ENCODE results near the gene PANK2.

The PANK2 gene

DNA sequence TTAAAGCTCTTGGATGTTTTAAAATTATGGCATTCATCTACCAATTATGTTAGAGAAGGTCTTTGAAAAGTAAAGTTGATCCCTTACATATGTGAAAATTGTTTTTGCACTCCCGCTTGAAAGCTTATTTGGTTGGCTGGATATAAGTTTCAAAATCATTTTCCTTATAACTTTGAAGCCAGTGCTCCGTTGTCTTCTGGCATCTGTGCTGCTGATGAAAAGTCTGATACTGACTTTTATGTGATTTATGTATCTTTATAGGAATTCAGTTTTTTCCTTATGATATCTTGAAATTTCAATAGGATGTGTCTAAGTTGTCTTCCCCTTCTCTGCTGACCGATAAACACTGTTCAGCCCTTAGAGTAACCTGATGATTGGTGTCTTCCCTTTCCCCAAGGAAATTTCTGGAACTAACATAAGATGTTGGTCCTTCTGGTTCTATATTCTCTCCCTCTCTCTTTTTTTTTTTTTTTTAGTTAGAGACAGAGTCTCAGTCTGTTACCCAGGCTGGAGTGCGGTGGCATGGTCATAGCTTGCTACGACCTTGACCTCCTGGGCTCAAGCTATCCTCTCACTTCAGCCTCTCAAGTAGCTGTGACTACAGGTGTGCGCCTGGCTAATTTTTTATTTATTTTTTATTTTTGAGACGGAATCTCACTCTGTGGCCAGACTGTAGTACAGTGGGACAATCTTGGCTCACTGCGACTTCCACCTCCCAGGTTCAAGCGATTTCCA is 12.7 kb downstream of the PANK2 start:
- no peak for DNase-seq

GRCh38 chr20:3902446-3902845 is 13.3 kb downstream of the PANK2 start:
- DNase-seq: no peak

GRCh38 chr20:3904224-3904623 is 15.0 kb downstream of the PANK2 start:
- no peak for DNase-seq

DNA sequence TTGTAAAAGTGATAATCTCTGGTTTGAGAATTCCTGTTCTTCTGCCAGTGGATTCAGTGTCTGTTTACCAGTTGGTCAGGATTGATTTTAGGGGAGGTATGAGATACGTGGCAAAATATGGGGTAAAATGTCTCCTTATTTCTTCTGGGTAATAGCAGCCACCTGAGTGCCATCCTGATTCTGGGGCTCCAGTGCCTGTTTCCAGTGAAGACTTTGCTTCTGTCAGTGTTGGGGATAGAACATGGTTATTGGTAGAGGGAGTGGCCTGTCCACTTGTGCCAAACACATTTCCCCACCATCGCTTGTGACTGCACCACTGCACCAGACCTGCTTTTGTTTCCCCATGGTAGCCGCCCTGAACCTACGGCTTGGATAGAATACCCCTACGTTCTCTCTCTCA is 15.7 kb downstream of the PANK2 start:
- DNase-seq: no peak

DNA sequence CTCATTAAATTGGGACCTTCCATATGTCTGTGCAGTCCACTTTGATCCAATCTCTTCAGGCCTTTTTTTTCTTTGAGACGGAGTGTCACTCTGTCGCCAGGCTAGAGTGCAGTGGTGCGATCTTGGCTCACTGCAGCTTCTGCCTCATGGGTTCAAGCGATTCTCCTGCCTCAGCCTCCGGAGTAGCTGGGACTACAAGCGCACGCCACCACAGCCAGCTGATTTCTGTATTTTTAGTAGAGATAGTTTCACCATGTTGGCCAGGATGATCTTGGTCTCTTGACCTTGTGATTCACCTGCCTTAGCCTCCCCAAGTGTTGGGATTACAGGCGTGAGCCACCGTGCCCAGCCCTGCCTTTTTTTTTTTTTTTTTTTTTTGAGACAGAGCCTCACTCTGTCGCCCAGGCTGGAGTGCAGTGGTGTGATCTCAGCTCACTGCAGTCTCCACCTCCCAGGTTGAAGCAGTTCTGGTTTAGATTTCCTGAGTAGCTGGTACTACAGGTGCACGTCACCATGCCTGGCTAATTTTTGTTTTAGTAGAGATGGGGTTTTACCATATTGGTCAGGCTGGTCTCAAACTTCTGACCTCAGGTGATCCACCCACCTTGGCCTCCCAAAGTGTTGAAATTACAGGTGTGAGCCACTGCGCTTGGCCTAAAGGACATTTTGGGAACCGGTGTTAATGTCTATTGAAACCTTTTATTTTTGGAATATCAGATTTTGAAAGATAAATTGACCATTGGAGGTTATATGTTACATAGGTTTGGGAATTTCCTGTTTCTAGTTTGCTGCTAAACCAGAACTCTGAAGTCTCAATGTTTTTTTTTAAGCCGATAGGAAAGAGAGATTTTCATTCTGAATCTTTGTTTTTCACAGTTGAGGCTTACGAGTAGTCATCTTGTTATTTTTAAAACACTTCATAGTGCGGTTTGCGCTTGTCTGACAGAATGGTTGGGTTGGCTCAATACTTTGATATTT is 17.8 kb downstream of the PANK2 start:
- DNase-seq: peak; percentile 42

GRCh38 chr20:3908667-3909066 is 19.5 kb downstream of the PANK2 start:
- DNase-seq: no peak

DNA sequence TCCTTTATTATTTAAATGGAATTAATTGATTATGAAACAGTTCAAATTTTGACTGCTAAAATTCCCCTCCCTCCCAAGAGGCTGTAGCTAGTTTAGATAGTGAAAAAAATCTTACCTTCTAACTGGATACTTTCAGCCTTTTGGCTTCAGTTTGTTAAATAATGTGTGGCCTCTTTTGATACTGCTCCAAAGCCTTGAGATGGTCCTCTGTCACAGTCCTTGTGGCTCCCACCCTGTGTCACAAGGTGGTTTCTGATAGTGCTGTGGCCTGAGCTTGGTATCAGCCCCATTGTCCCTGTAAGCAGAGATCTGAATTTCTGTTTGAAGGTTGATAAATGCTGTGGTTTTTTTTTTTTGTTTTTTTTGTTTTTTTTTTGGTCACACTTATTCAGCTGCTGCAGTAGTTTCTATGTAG is 20.8 kb downstream of the PANK2 start:
- no peak for DNase-seq

- DNase-seq: no peak
Observed at GRCh38 chr20:3910853-3911252, 21.7 kb downstream of the PANK2 start.

DNA sequence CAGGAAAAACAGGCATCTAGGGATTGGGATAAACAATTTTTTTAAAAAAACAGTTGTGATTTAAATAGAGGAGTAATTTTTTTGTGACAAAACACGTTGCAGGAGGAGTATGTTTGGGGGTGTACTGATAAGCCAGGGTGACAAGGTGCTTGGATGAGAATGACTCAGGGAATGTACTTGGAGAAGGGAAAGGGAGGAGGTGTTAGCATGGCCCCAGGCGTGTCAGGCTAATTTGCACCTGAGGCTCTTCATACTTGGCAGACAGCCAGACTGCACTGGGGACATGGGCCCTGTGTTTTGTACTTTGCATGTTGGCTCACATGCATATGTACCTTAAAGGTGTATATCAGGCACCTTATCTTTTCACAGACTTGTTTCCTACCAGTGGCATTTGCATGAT is 22.8 kb downstream of the PANK2 start:
- DNase-seq: no peak

DNA sequence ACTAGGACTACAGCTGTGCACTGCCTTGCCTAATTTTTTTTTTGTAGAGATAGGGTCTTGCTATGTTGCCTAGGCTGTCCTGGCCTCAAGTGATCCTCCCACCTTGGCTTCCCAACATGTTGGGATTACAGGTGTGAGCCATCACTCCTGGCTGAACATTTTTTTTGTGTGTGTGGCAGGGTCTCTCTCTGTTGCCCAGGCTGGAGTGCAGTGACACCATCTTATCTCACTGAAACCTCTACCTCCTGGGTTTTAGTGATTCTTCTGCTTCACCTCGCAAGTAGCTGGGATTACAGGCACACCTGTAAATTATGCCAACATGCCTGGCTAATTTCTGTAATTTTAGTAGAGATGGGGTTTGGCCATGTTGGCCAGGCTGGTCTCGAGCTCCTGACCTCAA is 25.3 kb downstream of the PANK2 start:
- no peak for DNase-seq

- DNase-seq: no peak
Observed at GRCh38 chr20:3915691-3916090, 26.5 kb downstream of the PANK2 start.

- DNase-seq: no peak
Observed at GRCh38 chr20:3916364-3916763, 27.2 kb downstream of the PANK2 start.

GRCh38 chr20:3919352-3919751 is 30.2 kb downstream of the PANK2 start:
- no peak for DNase-seq

- no peak for DNase-seq
Observed at GRCh38 chr20:3922223-3922982, 33.2 kb downstream of the PANK2 start.

DNA sequence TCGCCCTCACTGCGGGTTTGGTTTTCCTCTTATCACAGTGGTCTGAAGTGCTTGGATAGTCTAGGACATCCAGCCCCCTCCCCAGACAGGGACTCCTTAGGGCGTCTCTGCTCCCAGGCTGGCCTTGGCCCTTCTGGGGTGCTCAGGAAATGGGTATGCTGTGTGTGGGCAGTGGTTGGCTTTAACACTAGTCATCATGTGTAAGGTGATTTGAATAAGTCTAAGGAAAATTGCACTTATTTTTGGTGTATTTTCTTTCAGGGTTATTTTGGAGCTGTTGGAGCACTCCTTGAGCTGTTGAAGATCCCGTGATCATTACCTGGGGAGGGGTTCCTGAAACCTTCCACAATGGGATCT is 33.8 kb downstream of the PANK2 start:
- no peak for DNase-seq

- no peak for DNase-seq
Observed at GRCh38 chr20:3923818-3924217, 34.6 kb downstream of the PANK2 start.

DNA sequence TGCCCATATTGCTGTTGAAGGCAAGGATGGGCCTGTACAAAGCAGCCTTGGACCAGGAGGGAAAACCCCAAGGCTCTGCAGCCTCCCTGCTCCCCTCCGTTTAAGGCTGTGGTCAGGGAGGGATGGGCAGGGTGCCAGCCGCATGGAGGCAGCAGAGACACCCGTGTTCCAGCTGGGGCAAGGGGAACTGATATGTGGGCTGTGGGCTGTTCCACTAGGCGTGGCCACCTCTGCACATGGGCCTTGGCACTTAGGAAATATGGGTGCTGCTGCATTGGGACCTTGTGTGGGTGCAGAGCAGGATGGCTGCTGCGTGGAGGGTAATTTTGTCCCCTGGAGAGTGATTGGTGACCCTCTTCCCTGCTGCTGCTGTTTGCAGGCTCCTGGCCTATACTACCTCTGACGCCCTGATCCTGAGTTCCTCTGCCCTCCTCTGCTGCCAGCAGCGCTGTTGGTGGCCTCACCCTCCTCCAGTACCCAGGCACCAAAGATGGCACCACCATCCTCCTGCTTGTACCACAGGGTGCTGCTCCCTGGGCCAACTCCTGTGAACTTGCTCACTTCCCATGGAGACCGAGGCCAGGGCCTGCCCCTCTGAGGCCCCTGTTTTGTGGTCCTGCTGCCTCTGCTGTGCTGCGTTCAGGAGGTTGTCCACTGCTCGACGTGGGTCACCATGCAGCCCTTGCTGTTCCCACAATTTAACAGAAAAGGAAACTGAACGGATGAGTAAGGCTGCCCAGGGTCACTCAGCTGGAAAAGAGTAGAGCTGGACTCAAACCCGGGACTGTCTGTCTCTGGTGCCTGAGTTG is 35.3 kb downstream of the PANK2 start:
- no peak for DNase-seq

- DNase-seq: no peak
Observed at GRCh38 chr20:3925113-3925695, 36.0 kb downstream of the PANK2 start.

DNA sequence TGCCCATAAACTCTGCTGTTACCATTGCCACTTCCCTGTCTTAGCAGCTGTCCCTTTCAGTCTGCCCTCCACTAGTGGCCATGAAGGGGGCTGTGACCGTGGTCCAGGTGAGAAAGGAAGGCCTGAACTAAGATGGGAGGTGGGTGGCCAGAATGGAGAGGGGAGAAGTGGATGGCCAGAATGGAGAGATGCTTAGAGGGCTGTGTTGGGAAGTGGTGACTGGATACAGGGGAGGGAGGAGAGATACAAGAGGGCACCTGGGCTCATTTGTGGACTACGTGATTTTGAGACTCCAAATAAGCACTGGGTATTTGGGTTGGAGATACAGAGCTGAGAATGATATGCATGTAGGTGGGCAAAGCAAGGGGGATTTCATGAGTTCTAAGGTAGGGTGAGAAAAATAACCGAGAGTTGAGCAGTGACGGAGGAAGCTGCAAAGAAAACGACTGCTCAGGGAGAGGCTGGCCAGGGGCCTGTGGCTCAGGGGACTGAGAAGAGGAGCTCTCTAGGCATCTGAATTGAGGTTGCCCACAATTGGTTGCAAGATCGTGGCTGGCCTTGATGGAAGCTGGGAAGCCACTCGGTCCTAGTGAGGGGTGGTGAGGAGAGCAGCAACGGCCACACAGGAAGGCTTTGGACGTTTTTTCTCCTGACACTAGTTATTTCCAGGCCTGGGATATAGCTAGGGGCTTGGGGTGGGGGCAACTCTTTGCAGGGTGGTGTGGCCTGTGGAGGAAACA is 36.9 kb downstream of the PANK2 start:
- DNase-seq: no peak

DNA sequence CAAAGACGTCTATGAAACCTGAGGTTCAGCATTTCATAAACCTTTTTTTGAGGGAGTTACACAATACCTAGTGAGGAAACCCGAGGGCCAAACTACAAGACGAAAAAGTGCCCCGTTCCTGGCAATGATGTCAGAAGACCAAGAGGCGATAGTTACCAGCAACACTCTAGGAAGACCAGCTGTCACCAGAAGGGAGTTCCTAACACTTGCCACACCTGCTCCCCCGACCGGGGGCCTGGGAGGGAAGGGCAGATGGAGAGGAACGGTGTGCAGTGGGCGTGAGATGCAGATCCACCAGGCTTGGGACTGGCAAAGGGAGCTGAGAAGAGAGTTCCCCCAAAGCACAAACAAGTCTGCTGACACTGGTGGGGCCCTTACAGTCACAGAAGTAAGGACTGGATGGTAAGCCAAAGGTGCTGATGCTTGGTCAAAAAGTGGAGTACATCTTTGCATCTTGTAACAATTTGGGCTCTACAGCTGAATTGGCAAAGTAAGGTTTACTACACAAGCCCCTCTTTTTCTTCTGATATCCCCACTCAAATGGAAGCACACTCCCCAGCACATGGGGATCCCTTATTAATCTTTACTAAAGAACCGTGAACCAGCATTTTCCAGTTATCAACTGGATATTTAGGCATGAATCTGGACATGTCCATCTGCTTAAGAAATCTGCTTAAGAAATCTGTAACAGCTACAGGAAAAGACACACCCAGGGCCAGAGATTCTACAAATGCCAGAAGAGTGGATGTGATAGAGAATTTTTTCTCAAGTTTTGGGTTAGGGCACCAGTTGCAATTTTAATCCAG is 38.5 kb downstream of the PANK2 start:
- DNase-seq: no peak

GRCh38 chr20:3929713-3930060 is 40.5 kb downstream of the PANK2 start:
- DNase-seq: no peak

Measured in activated CD4-positive, CD25-positive, alpha-beta regulatory T cell treated with anti-CD3 and anti-CD28 coated beads, Interleukin-2, amount 50 U/mL, for 72 hours (primary cell).